SK-N-SH (cell line): ENCODE data around the gene SLC25A51. TPM values are rescaled to one million over a fixed set of nuclear protein-coding genes. Genes with fewer than 3 reads are reported as not detected.

Experiments used
- CTCF ChIA-PET: fragments of 300-600, 350-600 bp; formaldehyde crosslinking; extraction: SDS; loops from one replicate; lab custom pipeline; 2021; lab: Yijun Ruan, JAX
- POLR2A ChIA-PET: fragments of 350-600 bp; sonication (Branson Sonifier 250); formaldehyde crosslinking; extraction: SDS; loops from one replicate; lab custom pipeline; 2020; ENCODE audit warnings: antibody characterized with exemption, inconsistent platforms; lab: Yijun Ruan, JAX
- DNase-seq: peaks from one replicate; pipeline ENCODE4 v3.0.0; 2012
- H2AFZ ChIP-seq: fragments of 200-600 bp; sonication (generic); 2 replicates; pipeline ENCODE4 v1.8.1; 2016; ENCODE audit warnings: antibody characterized with exemption, mild to moderate bottlenecking, low read depth
- H3F3A ChIP-seq: fragments of 200-600 bp; sonication (generic); replicated peaks from 2 replicates; pipeline ENCODE3; 2016; ENCODE audit warnings: antibody characterized with exemption, mild to moderate bottlenecking; ENCODE audit not compliant: insufficient read depth
- H3K27ac ChIP-seq, 2 experiments: fragments of 200-500 bp in 1 of 2; fragments of 200-600 bp in 1 of 2; sonication (Bioruptor generic) in 1 of 2; sonication (generic), shearing (Covaris generic) in 1 of 2; 2 replicates each; pipeline versions ENCODE4 v1.5.1 to v1.6.1; 2014 to 2016; ENCODE audit warnings: low read depth in 2 of 2, inconsistent platforms in 1 of 2, low read length in 1 of 2, mild to moderate bottlenecking in 1 of 2, mixed read lengths in 1 of 2
- H3K27me3 ChIP-seq: fragments of 200-600 bp; sonication (generic), shearing (Covaris generic); 2 replicates; pipeline ENCODE4 v1.6.1; 2016; ENCODE audit warnings: mixed run types; ENCODE audit not compliant: insufficient read depth
- H3K36me3 ChIP-seq, 2 experiments: fragments of 200-500 bp in 1 of 2; fragments of 200-600 bp in 1 of 2; sonication (Bioruptor generic) in 1 of 2; sonication (generic) in 1 of 2; replicated peaks in 1 of 2; 2 replicates each; pipeline versions ENCODE3 to v1.5.1; 2014 to 2016; ENCODE audit warnings: low read length in 1 of 2, mild to moderate bottlenecking in 1 of 2; ENCODE audit not compliant: insufficient read depth in 2 of 2, control insufficient read depth in 1 of 2
- H3K4me1 ChIP-seq, 2 experiments: fragments of 200-500 bp in 1 of 2; fragments of 200-600 bp in 1 of 2; sonication (Bioruptor generic) in 1 of 2; sonication (generic), shearing (Covaris generic) in 1 of 2; 2 replicates each; pipeline versions ENCODE4 v1.5.1 to v1.6.1; 2014 to 2016; ENCODE audit warnings: low read depth in 1 of 2, low read length in 1 of 2, mixed run types in 1 of 2; ENCODE audit not compliant: insufficient read depth in 2 of 2, control insufficient read depth in 1 of 2
- H3K4me2 ChIP-seq: fragments of 200-600 bp; sonication (generic), shearing (Covaris generic); 2 replicates; pipeline ENCODE4 v1.6.1; 2017; ENCODE audit warnings: mixed run types
- H3K4me3 ChIP-seq, 2 experiments: fragments of 200-500 bp in 1 of 2; fragments of 200-600 bp in 1 of 2; sonication (Bioruptor generic) in 1 of 2; sonication (generic), shearing (Covaris generic) in 1 of 2; 2 replicates each; pipeline versions ENCODE4 v1.5.1 to v1.8.1; 2014 to 2016; ENCODE audit warnings: low read depth in 2 of 2, inconsistent platforms in 1 of 2, low read length in 1 of 2, mild to moderate bottlenecking in 1 of 2, mixed read lengths in 1 of 2, moderate library complexity in 1 of 2
- H3K79me2 ChIP-seq: fragments of 200-600 bp; sonication (generic); 2 replicates; pipeline ENCODE4 v1.8.1; 2017; ENCODE audit warnings: mild to moderate bottlenecking; ENCODE audit not compliant: insufficient read depth
- H3K9ac ChIP-seq: fragments of 200-600 bp; sonication (generic); 2 replicates; pipeline ENCODE4 v1.6.1; 2017; ENCODE audit warnings: mixed run types
- H3K9me2 ChIP-seq: fragments of 200-600 bp; sonication (generic); 2 replicates; pipeline ENCODE4 v1.6.1; 2017; ENCODE audit warnings: mixed run types
- H3K9me3 ChIP-seq: fragments of 200-600 bp; sonication (generic); 2 replicates; pipeline ENCODE4 v1.6.1; 2017; ENCODE audit warnings: mixed run types, mild to moderate bottlenecking, moderate library complexity
- H4K20me1 ChIP-seq: fragments of 200-600 bp; sonication (generic); 2 replicates; pipeline ENCODE4 v1.6.1; 2017; ENCODE audit warnings: mild to moderate bottlenecking, mixed run types; ENCODE audit not compliant: insufficient read depth
- FOSL2 ChIP-seq: IDR thresholded peaks from 2 replicates; pipeline ENCODE4 v1.4.0; 2012; ENCODE audit warnings: low read depth, mild to moderate bottlenecking, moderate library complexity, borderline replicate concordance
- RFX5 ChIP-seq: IDR thresholded peaks from 2 replicates; pipeline ENCODE4 v1.6.1; 2012; ENCODE audit warnings: mild to moderate bottlenecking, improper control_type of control experiment, low read length
- SIN3A ChIP-seq: IDR thresholded peaks from 2 replicates; pipeline ENCODE4 v1.6.1; 2012; ENCODE audit warnings: low read depth, mild to moderate bottlenecking, low read length, moderate library complexity, borderline replicate concordance
- USF2 ChIP-seq: fragments of 150-350 bp; IDR thresholded peaks from 2 replicates; pipeline ENCODE4 v1.6.1; 2017; ENCODE audit warnings: antibody characterized with exemption, low read length, low read depth, borderline replicate concordance
- YY1 ChIP-seq: IDR thresholded peaks from 2 replicates; pipeline ENCODE4 v1.4.0; 2012; ENCODE audit warnings: low read depth, mild to moderate bottlenecking
- WGBS: methylation state at CpG from one replicate; pipeline ENCODE4 v1.1.6; 2017; ENCODE audit warnings: low lambda C conversion rate; 5-methylcytosine and 5-hydroxymethylcytosine counted together
- polyA plus RNA-seq, 3 experiments: library from polyadenylated mRNA; depleted of rRNA; stranded (reverse); fragments of >200 nt; gene quantifications; 2 replicates each; pipeline ENCODE4 v1.2.3, GENCODE V29; 2012
- TF ChIP-seq, protein P1 (sequence below): IDR thresholded peaks from 2 replicates; pipeline ENCODE4 v1.4.0; 2012; ENCODE audit warnings: low read depth, borderline replicate concordance

The SLC25A51 gene
- polyA plus RNA-seq, 1 of the 3 experiments (the other 2 are of a cell fraction): 13.3 TPM

GRCh38 chr9:37921168-37921510 lies 17.2 kb upstream of the SLC25A51 start:
- H3K4me1 ChIP-seq: peaks cover 6 to 47% of the 10 kb centered on the region in 2 experiments; a peak in 3 of 4 replicates
- WGBS: 92% methylated on average over 7 of the region's 7 CpGs
- POLR2A ChIA-PET: no interaction called here

DNA sequence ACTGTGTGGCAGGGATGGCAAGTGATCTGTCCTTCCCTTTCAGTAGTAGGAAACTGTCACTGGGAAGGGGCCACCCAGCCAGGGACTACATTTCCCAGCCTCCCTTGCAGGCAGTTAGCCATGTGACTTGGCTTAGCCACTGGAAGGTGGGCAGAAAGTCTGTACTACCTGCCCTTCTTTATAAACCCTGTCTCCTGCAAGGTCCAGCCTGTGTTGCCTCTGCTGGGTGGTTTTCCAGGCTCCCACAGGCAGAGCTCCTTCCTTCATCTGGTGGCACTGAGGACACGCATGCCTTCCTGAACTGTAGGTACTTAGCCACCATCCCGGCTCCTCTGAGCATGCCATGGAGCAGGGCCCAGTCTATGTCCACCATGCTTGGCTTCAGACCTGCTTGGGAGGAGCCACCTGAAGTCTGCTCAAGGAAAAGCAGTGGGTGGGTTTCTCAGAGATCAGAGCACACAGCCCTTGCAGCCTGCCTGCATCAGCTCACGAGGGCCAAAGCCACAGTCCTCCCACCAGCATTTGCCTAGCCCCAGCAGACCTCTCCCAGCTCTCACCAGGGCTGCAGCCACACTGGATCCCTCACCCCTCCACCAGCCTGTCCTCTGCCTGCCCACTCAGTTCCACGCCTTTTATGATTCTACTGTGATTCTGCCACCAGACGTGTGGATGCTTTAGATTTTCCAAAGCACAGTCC lies 16.7 kb upstream of the SLC25A51 start:
- TF ChIP-seq, protein P1, sequence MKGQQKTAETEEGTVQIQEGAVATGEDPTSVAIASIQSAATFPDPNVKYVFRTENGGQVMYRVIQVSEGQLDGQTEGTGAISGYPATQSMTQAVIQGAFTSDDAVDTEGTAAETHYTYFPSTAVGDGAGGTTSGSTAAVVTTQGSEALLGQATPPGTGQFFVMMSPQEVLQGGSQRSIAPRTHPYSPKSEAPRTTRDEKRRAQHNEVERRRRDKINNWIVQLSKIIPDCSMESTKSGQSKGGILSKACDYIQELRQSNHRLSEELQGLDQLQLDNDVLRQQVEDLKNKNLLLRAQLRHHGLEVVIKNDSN: peak; percentile 88
- TF ChIP-seq USF2 (peak; percentile 32; the same call in 1 of the 2 replicates), SIN3A (no peak)
- TF ChIP-seq, all 33 proteins: peak for 2
- Histone ChIP-seq H3K9me3 (no peaks in the 10 kb centered on the region), H4K20me1 (no peaks in the 10 kb centered on the region; the same call in 1 of the 2 replicates), H3K4me2 (no peak overlapping the region), H3K4me1 (peaks cover under 1 to 42% of the 10 kb centered on the region in 2 experiments; a peak in 2 of 4 replicates), H2AFZ (no peak overlapping the region), H3F3A (peaks cover 9% of the 10 kb centered on the region), H3K27ac (no peak overlapping the region), H3K9me2 (no peaks in the 10 kb centered on the region), H3K36me3 (peaks cover 14 to 51% of the 10 kb centered on the region in 2 experiments), H3K9ac (no peak overlapping the region), H3K79me2 (peaks cover 39% of the 10 kb centered on the region; the same call in 1 of the 2 replicates), H3K27me3 (no peaks in the 10 kb centered on the region), H3K4me3 (no peak overlapping the region)
- DNase-seq: no peak
- ChIA-PET CTCF (interaction anchor here (1.0 to 2.1 kb wide), 5 partner anchors 7 to 512 kb away, joined by 3 to 15 read pairs (median 7); no protein-coding TSS in a partner anchor), POLR2A (no interaction called here)
- 100% methylated on average over 4 of the region's 5 CpGs for WGBS

More at GRCh38 chr9:37921168-37921510, 17.2 kb upstream of the SLC25A51 start:
- no peak overlapping the region for H3K27ac ChIP-seq
- H3K9me3 ChIP-seq: no peaks in the 10 kb centered on the region
- H4K20me1 ChIP-seq: peaks cover 2% of the 10 kb centered on the region; the same call in 1 of the 2 replicates
- no peak overlapping the region for H2AFZ ChIP-seq
- CTCF ChIA-PET: interaction anchor here (1.0 to 2.1 kb wide), 7 partner anchors 7 to 511 kb away, joined by 3 to 15 read pairs (median 5); partner anchors contain the start of gene SLC25A51
- H3K9ac ChIP-seq: no peak overlapping the region
- TF ChIP-seq YY1: no peak
- H3K27me3 ChIP-seq: no peaks in the 10 kb centered on the region
- peaks cover 14 to 47% of the 10 kb centered on the region in 2 experiments for H3K36me3 ChIP-seq
- H3K4me2 ChIP-seq: no peak overlapping the region
- H3K9me2 ChIP-seq: no peaks in the 10 kb centered on the region
- H3K79me2 ChIP-seq: peaks cover 45% of the 10 kb centered on the region; the same call in 1 of the 2 replicates
- peaks cover 8% of the 10 kb centered on the region for H3F3A ChIP-seq
- no peak overlapping the region for H3K4me3 ChIP-seq
- no peak for DNase-seq

- Histone ChIP-seq H3K79me2 (peaks cover 33% of the 10 kb centered on the region; the same call in 1 of the 2 replicates), H3K4me3 (no peak overlapping the region), H3K27me3 (no peaks in the 10 kb centered on the region), H2AFZ (no peak overlapping the region), H4K20me1 (no peaks in the 10 kb centered on the region; the same call in 1 of the 2 replicates), H3K9ac (no peak overlapping the region), H3F3A (peaks cover 12% of the 10 kb centered on the region), H3K9me2 (no peaks in the 10 kb centered on the region), H3K27ac (no peak overlapping the region), H3K36me3 (peaks cover 14 to 53% of the 10 kb centered on the region in 2 experiments), H3K4me2 (no peak overlapping the region), H3K9me3 (no peaks in the 10 kb centered on the region), H3K4me1 (peaks cover 0 to 36% of the 10 kb centered on the region in 2 experiments; a peak in 1 of 4 replicates)
- ChIA-PET CTCF (interaction anchor here (1.4 kb wide), 1 partner anchor 151 kb away, joined by 7 read pairs; no protein-coding TSS in a partner anchor), POLR2A (no interaction called here)
- DNase-seq: no peak
- no peak for TF ChIP-seq FOSL2
- TF ChIP-seq RFX5: no peak
- TF ChIP-seq, protein P1: no peak
- 100% methylated on average over 5 of the region's 6 CpGs for WGBS
These were observed 16.0 kb upstream of the SLC25A51 start for GRCh38 chr9:37919956-37920335.
